SK-N-SH (cell line): ENCODE results near the gene CSNK2A3. TPM values are rescaled to one million over a fixed set of nuclear protein-coding genes. Genes with fewer than 3 reads are reported as not detected.

Experiments
- CTCF ChIA-PET: fragments of 300-600, 350-600 bp; formaldehyde crosslinking; extraction: SDS; loops from one replicate; lab custom pipeline; 2021; lab: Yijun Ruan, JAX
- POLR2A ChIA-PET: fragments of 350-600 bp; sonication (Branson Sonifier 250); formaldehyde crosslinking; extraction: SDS; loops from one replicate; lab custom pipeline; 2020; ENCODE audit warnings: antibody characterized with exemption, inconsistent platforms; lab: Yijun Ruan, JAX
- DNase-seq: peaks from one replicate; pipeline ENCODE4 v3.0.0; 2012
- H2AFZ ChIP-seq: fragments of 200-600 bp; sonication (generic); 2 replicates; pipeline ENCODE4 v1.8.1; 2016; ENCODE audit warnings: antibody characterized with exemption, mild to moderate bottlenecking, low read depth
- H3F3A ChIP-seq: fragments of 200-600 bp; sonication (generic); replicated peaks from 2 replicates; pipeline ENCODE3; 2016; ENCODE audit warnings: antibody characterized with exemption, mild to moderate bottlenecking; ENCODE audit not compliant: insufficient read depth
- H3K27ac ChIP-seq, 2 experiments: fragments of 200-500 bp in 1 of 2; fragments of 200-600 bp in 1 of 2; sonication (Bioruptor generic) in 1 of 2; sonication (generic), shearing (Covaris generic) in 1 of 2; 2 replicates each; pipeline versions ENCODE4 v1.5.1 to v1.6.1; 2014 to 2016; ENCODE audit warnings: low read depth in 2 of 2, inconsistent platforms in 1 of 2, low read length in 1 of 2, mild to moderate bottlenecking in 1 of 2, mixed read lengths in 1 of 2
- H3K27me3 ChIP-seq: fragments of 200-600 bp; sonication (generic), shearing (Covaris generic); 2 replicates; pipeline ENCODE4 v1.6.1; 2016; ENCODE audit warnings: mixed run types; ENCODE audit not compliant: insufficient read depth
- H3K36me3 ChIP-seq, 2 experiments: fragments of 200-500 bp in 1 of 2; fragments of 200-600 bp in 1 of 2; sonication (Bioruptor generic) in 1 of 2; sonication (generic) in 1 of 2; replicated peaks in 1 of 2; 2 replicates each; pipeline versions ENCODE3 to v1.5.1; 2014 to 2016; ENCODE audit warnings: low read length in 1 of 2, mild to moderate bottlenecking in 1 of 2; ENCODE audit not compliant: insufficient read depth in 2 of 2, control insufficient read depth in 1 of 2
- H3K4me1 ChIP-seq, 2 experiments: fragments of 200-500 bp in 1 of 2; fragments of 200-600 bp in 1 of 2; sonication (Bioruptor generic) in 1 of 2; sonication (generic), shearing (Covaris generic) in 1 of 2; 2 replicates each; pipeline versions ENCODE4 v1.5.1 to v1.6.1; 2014 to 2016; ENCODE audit warnings: low read depth in 1 of 2, low read length in 1 of 2, mixed run types in 1 of 2; ENCODE audit not compliant: insufficient read depth in 2 of 2, control insufficient read depth in 1 of 2
- H3K4me2 ChIP-seq: fragments of 200-600 bp; sonication (generic), shearing (Covaris generic); 2 replicates; pipeline ENCODE4 v1.6.1; 2017; ENCODE audit warnings: mixed run types
- H3K4me3 ChIP-seq, 2 experiments: fragments of 200-500 bp in 1 of 2; fragments of 200-600 bp in 1 of 2; sonication (Bioruptor generic) in 1 of 2; sonication (generic), shearing (Covaris generic) in 1 of 2; 2 replicates each; pipeline versions ENCODE4 v1.5.1 to v1.8.1; 2014 to 2016; ENCODE audit warnings: low read depth in 2 of 2, inconsistent platforms in 1 of 2, low read length in 1 of 2, mild to moderate bottlenecking in 1 of 2, mixed read lengths in 1 of 2, moderate library complexity in 1 of 2
- H3K79me2 ChIP-seq: fragments of 200-600 bp; sonication (generic); 2 replicates; pipeline ENCODE4 v1.8.1; 2017; ENCODE audit warnings: mild to moderate bottlenecking; ENCODE audit not compliant: insufficient read depth
- H3K9ac ChIP-seq: fragments of 200-600 bp; sonication (generic); 2 replicates; pipeline ENCODE4 v1.6.1; 2017; ENCODE audit warnings: mixed run types
- H3K9me2 ChIP-seq: fragments of 200-600 bp; sonication (generic); 2 replicates; pipeline ENCODE4 v1.6.1; 2017; ENCODE audit warnings: mixed run types
- H3K9me3 ChIP-seq: fragments of 200-600 bp; sonication (generic); 2 replicates; pipeline ENCODE4 v1.6.1; 2017; ENCODE audit warnings: mixed run types, mild to moderate bottlenecking, moderate library complexity
- H4K20me1 ChIP-seq: fragments of 200-600 bp; sonication (generic); 2 replicates; pipeline ENCODE4 v1.6.1; 2017; ENCODE audit warnings: mild to moderate bottlenecking, mixed run types; ENCODE audit not compliant: insufficient read depth
- CHD2 ChIP-seq: fragments of 150-350 bp; IDR thresholded peaks from 2 replicates; pipeline ENCODE4 v1.6.1; 2018; ENCODE audit warnings: low read length; ENCODE audit not compliant: partially characterized antibody
- ELF1 ChIP-seq: IDR thresholded peaks from 2 replicates; pipeline ENCODE4 v1.4.0; 2012
- EZH2phosphoT487 ChIP-seq: fragments of 200-600 bp; sonication (generic); IDR thresholded peaks from 2 replicates; pipeline ENCODE4 v1.6.1; 2017; ENCODE audit warnings: low read depth, mixed run types, mild to moderate bottlenecking, antibody characterized with exemption, moderate library complexity, borderline replicate concordance
- FOSL2 ChIP-seq: IDR thresholded peaks from 2 replicates; pipeline ENCODE4 v1.4.0; 2012; ENCODE audit warnings: low read depth, mild to moderate bottlenecking, moderate library complexity, borderline replicate concordance
- FOXJ3 ChIP-seq: sonication (generic); formaldehyde crosslinking; IDR thresholded peaks from 2 replicates; pipeline ENCODE4 v1.5.1; 2020; ENCODE audit warnings: mild to moderate bottlenecking, missing genetic modification reagents
- GATA2 ChIP-seq: sonication (generic); formaldehyde crosslinking; IDR thresholded peaks from 2 replicates; pipeline ENCODE4 v1.5.0; 2020; ENCODE audit warnings: mild to moderate bottlenecking, missing genetic modification reagents
- JUND ChIP-seq: IDR thresholded peaks from 2 replicates; pipeline ENCODE4 v1.4.0; 2012
- MXI1 ChIP-seq: IDR thresholded peaks from 2 replicates; pipeline ENCODE4 v1.6.1; 2012; ENCODE audit warnings: mild to moderate bottlenecking, low read depth, low read length, improper control_type of control experiment
- NRF1 ChIP-seq: IDR thresholded peaks from 2 replicates; pipeline ENCODE4 v1.6.1; 2012; ENCODE audit warnings: low read depth, mild to moderate bottlenecking, low read length
- RFX5 ChIP-seq: IDR thresholded peaks from 2 replicates; pipeline ENCODE4 v1.6.1; 2012; ENCODE audit warnings: mild to moderate bottlenecking, improper control_type of control experiment, low read length
- RXRA ChIP-seq: IDR thresholded peaks from 2 replicates; pipeline ENCODE4 v1.4.0; 2012; ENCODE audit warnings: low read depth, mild to moderate bottlenecking, borderline replicate concordance
- TAF1 ChIP-seq: IDR thresholded peaks from 2 replicates; pipeline ENCODE4 v1.6.1; 2012; ENCODE audit warnings: low read depth, mild to moderate bottlenecking, low read length, moderate library complexity, borderline replicate concordance
- TCF12 ChIP-seq: IDR thresholded peaks from 2 replicates; pipeline ENCODE4 v1.4.0; 2012
- WGBS: methylation state at CpG from one replicate; pipeline ENCODE4 v1.1.6; 2017; ENCODE audit warnings: low lambda C conversion rate; 5-methylcytosine and 5-hydroxymethylcytosine counted together
- polyA plus RNA-seq, 3 experiments: library from polyadenylated mRNA; depleted of rRNA; stranded (reverse); fragments of >200 nt; gene quantifications; 2 replicates each; pipeline ENCODE4 v1.2.3, GENCODE V29; 2012
- TF ChIP-seq, protein P1 (sequence below): IDR thresholded peaks from 2 replicates; pipeline ENCODE4; 2012
- TF ChIP-seq, protein P2 (sequence below): IDR thresholded peaks from 2 replicates; pipeline ENCODE4 v1.4.0; 2012; ENCODE audit warnings: low read depth, borderline replicate concordance

Gene CSNK2A3
- polyA plus RNA-seq, 1 of the 3 experiments (the other 2 are of a cell fraction): 0.31 TPM

DNA sequence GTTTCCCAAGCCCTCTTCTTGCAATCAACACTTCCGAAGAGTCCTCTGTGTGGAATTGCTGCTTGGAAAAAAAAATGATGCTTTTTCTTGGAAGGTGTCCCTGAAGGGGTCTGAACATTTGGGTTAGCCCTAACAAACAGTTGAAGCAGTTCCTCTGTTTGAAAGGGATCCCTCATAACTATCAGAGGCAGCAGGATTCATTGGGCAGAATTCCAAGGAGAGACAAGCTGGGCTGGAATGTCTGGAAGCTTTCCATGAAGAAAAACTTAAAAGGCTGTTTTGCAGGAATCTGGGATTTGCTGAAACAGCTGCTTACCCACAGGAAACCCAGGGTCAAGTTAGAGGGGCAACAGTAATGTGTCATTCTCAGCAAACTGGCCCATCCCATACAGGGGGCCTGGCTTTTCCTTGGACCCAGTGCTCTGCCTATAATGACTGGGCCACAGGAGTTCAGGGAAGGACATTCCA is 3.1 kb downstream of the CSNK2A3 start:
- no peak for DNase-seq
- Histone ChIP-seq H3F3A (no peaks in the 10 kb centered on the region), H4K20me1 (no peaks in the 10 kb centered on the region), H3K36me3 (no peaks in the 10 kb centered on the region), H3K4me2 (no peak overlapping the region), H3K27me3 (no peaks in the 10 kb centered on the region), H3K9ac (no peak overlapping the region), H3K9me2 (no peaks in the 10 kb centered on the region), H3K9me3 (no peaks in the 10 kb centered on the region), H2AFZ (no peak overlapping the region), H3K79me2 (no peaks in the 10 kb centered on the region), H3K4me1 (peaks cover 0 to 5% of the 10 kb centered on the region in 2 experiments; a peak in 1 of 4 replicates), H3K27ac (no peak overlapping the region), H3K4me3 (no peak overlapping the region)
- POLR2A ChIA-PET: no interaction called here
- CTCF ChIA-PET: no interaction called here
- TF ChIP-seq JUND (no peak), RXRA (no peak), NRF1 (no peak), RFX5 (no peak), GATA2 (no peak)
- TF ChIP-seq, protein P1, sequence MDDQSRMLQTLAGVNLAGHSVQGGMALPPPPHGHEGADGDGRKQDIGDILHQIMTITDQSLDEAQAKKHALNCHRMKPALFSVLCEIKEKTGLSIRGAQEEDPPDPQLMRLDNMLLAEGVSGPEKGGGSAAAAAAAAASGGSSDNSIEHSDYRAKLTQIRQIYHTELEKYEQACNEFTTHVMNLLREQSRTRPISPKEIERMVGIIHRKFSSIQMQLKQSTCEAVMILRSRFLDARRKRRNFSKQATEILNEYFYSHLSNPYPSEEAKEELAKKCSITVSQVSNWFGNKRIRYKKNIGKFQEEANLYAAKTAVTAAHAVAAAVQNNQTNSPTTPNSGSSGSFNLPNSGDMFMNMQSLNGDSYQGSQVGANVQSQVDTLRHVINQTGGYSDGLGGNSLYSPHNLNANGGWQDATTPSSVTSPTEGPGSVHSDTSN: no peak
- 35% methylated on average over 1 of the region's 1 CpG for WGBS

DNA sequence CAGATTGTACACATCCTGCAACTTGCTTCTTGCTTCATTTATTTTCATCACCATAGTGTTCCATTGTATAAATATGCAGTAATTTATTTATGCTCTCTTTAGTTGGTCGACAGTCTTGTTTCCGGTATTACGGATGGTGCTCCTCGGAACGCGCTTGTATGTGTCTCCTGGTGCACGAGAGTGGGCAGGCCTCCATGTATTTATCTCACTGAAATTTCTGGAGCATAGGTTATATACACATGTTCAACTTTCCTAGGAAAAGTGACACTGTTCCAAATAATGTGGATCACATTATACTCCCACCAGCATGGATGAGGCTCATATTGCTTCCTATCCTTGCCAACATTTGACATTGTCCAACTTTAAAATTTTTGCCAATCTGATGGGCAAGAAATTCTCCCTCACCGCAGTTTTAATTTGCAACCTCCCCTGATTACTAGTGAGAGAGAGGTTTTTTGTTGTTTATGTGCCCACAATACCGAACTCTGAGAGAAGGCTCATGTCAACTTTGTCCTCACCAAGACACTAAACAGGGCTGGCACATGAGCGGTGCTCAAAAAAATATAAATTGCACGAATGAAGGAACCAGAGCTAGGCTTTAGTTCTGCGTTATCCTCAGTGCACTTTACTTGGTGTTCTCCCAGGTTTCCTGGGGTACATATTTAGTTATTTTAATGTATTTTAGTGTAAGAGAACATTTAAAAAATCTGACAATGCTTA is 3.8 kb downstream of the CSNK2A3 start:
- Histone ChIP-seq H3K79me2 (no peaks in the 10 kb centered on the region), H3K9me3 (no peaks in the 10 kb centered on the region), H3K4me2 (no peak overlapping the region), H3K27me3 (no peaks in the 10 kb centered on the region), H3K4me1 (peaks cover 0 to 5% of the 10 kb centered on the region in 2 experiments; a peak in 1 of 4 replicates), H3K9ac (no peak overlapping the region), H3K4me3 (no peak overlapping the region), H3K27ac (no peak overlapping the region), H3K9me2 (no peaks in the 10 kb centered on the region), H2AFZ (no peak overlapping the region), H3F3A (no peaks in the 10 kb centered on the region), H4K20me1 (no peaks in the 10 kb centered on the region), H3K36me3 (no peaks in the 10 kb centered on the region)
- TF ChIP-seq GATA2 (no peak), FOSL2 (no peak), EZH2phosphoT487 (no peak), MXI1 (no peak), CHD2 (no peak), RFX5 (no peak), FOXJ3 (no peak), TCF12 (no peak), ELF1 (no peak), TAF1 (no peak), NRF1 (no peak), JUND (no peak)
- TF ChIP-seq, protein P2, sequence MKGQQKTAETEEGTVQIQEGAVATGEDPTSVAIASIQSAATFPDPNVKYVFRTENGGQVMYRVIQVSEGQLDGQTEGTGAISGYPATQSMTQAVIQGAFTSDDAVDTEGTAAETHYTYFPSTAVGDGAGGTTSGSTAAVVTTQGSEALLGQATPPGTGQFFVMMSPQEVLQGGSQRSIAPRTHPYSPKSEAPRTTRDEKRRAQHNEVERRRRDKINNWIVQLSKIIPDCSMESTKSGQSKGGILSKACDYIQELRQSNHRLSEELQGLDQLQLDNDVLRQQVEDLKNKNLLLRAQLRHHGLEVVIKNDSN: no peak
- TF ChIP-seq, protein P1: no peak
- 63% methylated on average over 12 of the region's 12 CpGs for WGBS
- DNase-seq: no peak
- ChIA-PET POLR2A (no interaction called here), CTCF (no interaction called here)
